NCI-H128 (cell line): ENCODE measurements around the gene ROR2.

ENCODE experiments used
- DNase-seq: peaks from one replicate; lab custom pipeline; 2025; ENCODE audit not compliant: unreplicated experiment; lab: John Stamatoyannopoulos, UW

The ROR2 gene

DNA sequence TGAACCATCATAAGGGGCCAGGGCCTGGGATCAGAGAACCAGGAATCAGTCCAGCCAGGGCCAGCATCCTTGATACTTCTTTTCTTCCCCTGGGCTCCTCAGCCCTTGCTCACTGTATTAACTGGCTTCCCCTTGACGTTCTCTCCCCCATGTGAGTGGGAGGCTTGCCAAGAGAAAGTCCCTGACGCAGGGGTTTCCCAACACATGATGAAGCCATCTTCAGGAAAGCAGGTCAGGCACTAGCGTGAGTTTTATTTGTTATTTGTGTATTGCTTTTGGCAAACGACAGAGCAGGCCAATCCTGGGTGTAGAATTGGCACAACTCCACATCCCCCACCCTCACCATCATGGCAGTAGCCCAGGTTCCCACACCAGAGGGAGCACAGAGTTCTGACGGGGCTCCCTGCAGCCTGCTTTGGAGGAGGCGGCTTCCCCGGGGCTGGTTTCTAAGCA lies 360.9 kb downstream of the ROR2 start:
- DNase-seq: peak; percentile 4

DNA sequence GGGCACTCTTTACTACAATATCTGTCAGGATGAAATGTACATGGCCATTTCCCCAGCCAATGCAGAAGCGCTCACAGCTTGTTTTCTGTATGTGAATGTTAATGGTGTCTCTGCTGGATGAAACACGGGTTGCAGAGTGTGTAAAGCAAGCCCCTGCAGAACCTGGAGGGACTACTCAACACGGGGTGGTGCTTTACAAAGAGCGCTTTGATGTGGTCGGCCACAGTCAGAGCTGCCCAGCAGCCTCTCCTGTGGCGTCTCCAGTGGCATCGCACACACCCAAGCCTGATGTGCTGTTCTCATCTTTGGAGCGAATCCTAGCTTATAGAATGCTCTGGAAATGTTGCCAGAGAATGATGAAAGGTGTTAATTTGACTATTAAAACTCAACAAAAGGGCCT lies 363.7 kb downstream of the ROR2 start:
- DNase-seq: no peak

DNA sequence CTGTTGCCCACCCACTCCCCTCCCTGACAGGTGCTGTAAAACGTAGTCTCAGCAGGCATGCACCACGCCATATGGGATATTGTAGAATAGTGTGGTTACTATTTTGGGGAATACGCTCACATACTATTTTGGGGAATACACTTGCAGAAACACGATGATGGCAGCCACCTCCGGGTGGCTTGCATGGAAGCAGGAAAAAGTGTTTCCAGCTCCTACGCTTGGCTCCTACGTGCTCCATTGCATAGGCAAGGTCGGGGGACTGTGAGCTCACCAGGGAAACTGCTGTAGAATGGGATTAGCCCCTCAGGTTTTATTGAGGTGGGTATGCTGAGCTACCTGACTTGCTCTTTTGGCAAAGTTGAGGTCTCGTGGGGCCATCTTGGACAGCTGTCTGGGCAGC lies 366.1 kb downstream of the ROR2 start:
- DNase-seq: no peak

DNA sequence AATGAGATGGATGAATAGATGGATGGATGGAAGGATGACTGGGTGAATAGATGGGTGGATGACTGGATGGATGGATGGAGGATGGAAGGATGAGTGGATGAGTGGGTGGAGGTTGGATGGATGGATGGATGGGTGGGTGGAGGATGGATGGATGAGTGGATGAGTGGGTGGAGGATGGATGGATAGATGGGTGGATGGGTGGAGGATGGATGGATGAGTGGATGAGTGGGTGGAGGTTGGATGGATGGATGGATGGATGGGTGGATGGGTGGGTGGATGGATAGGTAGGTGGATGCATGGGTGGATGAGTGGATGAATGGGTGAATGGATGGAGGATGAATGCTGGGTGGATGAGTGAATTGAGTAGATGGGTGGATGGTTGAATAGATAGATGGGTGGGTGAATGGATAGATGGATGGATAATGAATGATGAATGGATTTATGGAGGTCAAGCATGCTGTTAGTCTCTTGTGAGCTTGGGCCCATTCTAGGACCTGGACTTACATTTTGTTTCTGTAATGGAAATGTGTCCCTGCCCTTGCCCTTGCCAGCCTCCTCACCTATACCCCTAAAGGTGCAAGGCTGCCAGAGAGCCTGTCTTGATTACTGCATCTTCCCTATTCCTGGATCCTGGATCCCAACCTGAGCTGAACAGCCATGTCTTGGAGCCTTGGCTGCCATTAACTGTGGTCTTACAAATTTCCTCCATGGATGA lies 366.7 kb downstream of the ROR2 start:
- no peak for DNase-seq

DNA sequence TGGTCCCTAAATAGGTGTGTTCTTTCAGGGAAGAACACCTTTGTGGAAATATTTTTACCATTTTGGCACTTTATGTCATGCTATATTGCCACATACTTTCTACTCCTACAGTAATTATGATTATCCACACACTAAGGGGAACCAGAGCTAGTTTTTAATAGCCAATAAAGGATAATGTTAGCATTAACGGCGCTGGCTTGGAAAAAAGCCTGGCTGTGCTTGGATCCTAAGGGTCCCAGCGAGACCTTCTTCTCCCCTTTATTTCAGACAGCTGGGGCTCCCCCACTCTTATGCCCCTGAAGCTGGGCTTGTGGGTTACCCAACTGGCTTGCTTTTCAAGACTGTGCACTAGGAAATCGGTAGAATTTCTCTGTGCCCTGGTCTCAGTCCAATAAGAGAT lies 367.8 kb downstream of the ROR2 start:
- DNase-seq: no peak

DNA sequence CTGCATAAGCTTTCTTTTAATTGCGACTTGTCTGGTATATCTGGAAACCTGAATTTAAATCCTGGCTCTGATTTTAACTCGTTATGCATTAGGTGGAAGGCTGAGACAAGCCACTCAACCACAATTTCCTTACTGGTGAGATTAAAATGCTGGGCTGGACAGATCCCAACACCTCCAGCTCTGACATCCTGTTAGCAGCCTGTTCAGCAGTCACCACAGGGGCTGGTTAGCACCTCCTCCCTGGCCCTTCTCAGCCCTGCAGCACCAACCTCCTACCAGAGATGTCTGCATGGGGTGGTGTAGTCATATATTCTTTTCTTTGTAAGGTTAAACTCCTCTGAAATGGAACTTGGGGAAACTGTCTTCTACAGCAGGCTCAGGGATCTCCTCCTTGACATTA lies 369.9 kb downstream of the ROR2 start:
- DNase-seq: no peak

DNA sequence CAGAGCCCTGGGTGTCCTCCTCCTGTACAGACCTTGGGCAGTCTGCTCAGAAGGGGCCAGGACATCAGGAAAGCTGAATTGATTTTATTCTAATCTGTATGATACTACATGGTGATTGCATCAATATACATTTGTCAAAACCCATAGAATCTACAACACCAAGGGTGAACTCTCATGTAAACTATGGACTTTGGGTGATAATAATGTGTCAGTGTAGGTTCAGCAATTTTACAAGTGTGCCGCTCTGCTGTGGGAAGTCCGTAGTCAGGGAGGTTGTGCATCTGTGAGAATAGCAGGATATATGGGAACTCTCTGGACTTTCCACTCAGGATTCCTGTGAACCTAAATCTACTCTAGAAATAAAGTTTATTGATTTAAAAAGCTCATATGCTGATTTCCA lies 371.1 kb downstream of the ROR2 start:
- DNase-seq: no peak

DNA sequence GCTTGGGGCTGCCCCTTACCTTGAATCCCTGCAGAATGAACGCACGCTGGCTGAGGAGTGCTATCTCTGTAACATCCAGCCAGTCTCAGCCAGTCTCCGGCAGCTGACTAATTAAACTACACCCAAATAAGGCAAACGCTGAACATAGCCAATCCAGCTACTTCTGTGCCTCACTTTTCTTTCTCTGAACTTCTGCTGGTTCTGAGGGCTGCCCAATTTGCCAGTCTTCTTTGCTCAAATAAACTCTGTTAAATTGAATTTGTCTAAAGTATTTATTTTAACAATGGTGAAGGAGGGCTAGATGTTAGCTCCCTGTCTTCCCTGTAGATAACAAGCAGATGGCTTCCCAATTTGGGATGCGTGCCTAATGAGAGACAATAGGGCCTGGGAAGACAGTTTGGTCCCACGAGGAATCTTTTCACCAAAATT lies 372.4 kb downstream of the ROR2 start:
- DNase-seq: no peak

DNA sequence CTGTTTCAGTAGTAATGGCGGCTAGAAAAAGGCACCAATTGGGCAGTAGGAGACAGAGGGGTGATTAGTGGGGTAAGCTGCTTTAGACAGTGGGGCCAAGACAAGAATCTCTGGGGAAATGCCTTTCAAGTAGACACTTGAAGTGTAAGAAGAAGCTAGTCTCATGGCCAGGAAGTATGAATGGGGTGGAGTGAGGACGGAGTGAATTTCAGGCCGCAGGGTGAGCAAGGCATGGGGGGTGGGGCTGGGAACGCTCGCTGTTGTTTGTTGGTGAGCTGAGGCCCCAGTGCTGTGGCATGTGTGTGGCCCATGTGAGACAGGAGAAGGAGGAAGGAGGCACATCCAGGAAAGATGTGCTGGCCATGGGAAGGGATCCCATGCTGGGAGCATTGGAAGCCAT lies 377.2 kb downstream of the ROR2 start:
- DNase-seq: no peak

DNA sequence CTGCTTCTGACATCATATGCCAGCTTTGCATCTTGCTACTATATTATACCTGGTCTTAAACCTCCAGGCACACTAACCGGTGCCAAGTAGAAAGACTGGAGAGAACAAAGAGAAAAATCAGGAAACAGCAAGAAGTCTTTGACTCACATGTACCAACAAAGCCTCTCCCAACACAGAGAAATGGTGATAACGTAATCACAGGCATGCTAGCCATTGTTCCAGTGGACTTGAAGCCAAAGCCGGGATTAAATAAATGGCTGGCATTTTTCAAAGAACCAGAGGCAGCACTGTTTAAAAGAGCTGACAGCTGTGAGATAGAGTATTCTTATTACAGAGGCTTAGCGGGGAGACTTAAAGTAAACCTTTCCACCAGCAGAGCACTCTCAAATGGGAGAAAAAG lies 378.0 kb downstream of the ROR2 start:
- no peak for DNase-seq

DNA sequence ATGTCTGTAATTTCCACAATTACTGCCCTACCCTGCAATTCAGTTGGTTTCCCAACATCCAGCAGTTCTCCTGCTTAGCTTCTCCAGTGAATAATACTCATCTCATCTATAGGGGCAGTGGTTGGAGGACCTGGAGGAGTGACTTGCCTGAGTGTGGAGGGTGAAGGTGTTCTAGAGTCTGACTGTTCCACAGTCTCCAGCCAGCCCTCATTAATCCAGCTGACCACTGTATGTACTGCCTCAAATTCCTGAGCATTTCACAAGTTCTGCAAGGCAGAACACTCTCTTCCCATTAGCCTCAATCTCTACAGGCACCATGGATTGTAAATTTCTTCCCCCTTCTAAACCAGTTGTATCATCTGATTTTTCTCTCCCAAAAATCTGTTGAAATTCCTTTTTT lies 379.0 kb downstream of the ROR2 start:
- no peak for DNase-seq

DNA sequence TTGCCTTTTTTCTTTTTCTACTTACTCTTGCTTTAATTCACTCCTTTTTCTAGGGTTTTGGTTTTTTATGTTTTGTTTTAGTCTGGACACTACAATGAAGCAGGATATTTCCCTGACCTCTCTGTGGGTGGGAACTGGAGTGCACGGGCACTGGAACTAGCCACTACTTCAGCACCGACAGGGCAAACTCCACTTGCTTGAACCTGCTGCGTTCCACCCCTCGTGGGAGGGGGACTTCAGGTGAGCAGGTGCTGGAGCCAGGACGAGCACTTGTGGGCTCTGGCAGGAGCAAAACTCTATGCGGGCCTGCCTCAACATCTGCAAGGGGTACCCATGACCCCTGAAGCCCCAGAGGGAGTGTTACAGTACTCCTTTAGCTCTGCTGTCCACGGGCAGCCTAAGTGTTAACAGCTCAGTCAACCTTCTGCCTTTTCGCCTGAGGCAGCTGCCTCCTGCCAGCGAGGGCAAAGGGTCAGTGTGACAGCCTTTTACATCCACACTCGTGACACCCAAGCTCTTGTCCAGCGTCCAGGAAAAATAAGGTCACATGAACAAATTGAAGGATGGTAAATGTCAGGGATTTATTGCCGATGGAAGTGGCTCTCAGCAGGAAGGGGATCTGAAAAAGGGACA lies 382.3 kb downstream of the ROR2 start:
- DNase-seq: no peak

DNA sequence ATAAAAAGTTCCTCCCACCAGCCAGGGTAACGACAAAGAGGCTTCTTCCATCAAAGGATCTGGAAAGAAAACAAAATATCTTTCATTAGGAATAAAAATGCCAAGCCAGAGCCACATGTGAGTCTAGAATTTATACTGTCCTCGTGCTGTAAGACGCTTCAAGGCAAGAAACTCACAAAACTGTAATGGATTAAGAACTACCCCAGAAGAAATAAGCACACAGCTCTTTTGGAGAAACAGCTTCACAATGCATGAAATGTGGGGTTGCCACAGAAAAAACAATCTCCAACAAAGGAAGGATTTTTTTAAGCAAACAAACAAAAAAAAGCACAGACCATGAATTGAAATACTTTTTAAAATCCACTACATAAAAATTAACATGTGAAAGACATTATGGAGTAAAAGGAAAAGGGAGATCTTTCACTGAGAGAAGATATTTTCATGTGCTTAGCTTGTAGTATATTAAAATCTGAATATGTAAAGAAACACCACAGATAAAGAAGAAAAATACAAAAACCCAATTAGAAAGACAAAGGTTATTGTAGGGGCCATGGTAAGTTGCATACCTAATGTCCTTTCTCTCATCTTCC lies 385.9 kb downstream of the ROR2 start:
- no peak for DNase-seq

DNA sequence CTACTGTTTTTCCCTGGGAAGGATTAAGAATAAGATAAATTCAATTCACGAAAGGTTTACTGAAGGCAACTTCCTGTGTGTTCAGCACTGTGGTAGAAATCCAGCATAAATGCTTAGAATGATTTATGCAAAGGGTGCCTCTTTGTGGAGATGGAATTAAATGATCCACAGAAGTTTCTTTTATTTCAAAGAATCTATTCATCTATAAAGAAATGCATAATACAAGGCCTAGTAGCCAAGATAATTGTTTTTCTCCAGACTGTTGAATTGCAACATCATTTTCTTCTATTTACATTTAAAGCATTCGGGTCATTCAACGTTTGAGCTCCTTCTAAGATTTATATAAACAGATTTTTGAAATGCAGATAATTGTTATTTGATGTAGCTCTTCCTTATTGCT lies 387.6 kb downstream of the ROR2 start:
- DNase-seq: no peak

DNA sequence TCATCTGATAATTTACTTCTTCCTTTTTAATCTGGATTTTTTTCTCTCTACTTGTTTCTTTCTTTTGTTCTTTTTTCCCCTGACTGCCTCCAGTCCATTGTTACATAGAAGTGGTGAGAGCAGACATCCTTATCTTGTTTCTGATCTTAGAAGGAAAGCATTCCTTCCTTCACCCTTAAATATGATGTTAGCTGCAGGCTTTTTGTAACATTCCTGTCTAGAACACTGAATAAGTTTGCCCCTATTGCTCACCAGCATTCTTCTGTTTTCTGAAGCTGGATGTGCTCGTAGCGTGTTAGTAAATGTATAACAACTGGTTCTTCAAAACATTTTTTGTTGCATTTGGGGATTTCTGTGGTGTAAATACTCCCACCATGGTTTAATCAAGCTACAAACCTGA lies 389.7 kb downstream of the ROR2 start:
- DNase-seq: no peak

DNA sequence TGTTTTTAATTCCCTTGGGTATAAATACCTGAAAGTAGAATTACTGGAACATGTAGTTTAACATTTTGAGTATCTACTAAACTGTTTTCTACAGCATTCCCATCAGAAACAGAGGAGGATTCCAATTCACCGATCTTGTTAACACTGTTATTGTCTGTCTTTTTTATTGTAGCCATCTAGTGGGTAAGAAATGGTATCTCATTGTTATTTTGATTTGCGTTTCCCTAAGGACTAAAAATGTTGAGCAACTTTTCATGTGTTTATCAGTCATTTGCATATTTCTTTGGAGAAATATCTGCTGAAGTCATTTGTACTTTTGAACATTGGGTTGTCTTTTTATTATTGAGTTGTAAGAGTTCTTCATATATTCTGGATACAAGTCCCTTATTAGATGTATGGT lies 391.1 kb downstream of the ROR2 start:
- DNase-seq: no peak

DNA sequence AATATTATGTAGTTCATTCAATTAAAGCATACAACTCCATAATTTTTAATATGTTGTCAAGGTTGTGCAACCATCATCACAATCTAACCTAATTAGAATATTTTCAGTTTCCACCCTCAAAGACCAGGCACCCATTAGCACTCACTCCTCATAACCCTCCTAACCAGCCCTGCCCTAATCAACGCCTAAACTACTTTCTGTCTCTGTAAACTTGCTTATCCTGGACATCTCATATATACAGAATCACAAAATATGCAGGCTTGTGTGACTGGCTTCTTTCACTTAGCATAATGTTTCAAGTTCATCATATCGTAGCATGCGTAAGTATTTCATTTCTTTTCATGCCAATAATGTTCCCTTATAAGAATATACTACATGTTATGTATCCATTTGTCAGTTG lies 391.6 kb downstream of the ROR2 start:
- no peak for DNase-seq

DNA sequence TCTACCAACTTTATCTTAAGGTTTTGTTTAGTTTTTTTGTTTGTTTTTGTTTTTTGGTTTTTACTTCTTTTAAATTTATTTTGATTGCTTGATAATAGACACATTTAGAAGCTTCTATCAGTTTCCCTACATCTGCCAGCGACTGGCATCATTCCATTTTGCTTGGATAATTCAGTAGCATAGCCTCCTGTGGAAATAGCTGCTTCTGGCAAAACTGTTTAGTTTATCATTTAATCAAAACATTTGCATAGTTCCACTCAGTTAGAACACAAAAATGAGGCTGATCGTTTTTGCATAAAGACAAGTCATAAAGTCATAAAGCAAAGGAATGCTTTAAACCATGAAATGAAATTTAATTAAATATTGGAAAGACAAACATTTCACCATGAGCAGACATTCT lies 392.7 kb downstream of the ROR2 start:
- DNase-seq: no peak

DNA sequence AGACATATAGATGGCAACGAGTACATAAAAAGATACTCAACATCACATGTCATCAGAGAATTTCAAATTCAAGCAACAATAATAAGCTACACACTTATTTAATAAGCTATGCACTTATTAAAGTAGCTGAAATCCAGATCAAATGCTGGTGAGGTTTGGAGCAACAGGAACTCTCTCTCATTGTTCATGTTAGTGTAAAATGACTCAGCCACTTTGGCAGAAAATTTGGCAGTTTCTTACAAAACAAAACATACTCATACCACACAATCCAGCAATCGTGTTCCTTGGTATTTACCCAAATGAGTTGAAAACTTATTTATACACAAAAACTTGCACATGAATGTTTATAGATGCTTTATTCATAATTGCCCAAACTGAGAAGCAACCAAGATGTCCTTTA lies 394.9 kb downstream of the ROR2 start:
- no peak for DNase-seq

DNA sequence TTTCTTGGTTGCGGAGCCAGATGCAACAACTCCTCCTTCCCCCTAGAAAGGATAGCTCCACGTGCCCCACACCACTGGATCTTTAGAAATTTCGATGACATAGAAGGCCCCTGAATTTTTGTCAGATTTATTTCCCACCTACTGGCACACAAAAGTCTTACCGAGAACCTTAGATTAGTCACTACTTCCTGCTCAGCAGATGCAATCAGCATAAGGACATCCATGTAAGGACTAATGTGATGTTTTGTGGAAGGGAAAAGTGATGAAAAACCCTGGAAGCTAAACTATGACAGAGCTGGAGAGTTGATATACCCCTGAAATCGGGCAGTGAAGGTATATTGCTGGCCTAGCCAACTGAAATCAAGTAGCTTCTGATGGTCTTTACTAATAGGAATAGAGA lies 400.9 kb downstream of the ROR2 start:
- no peak for DNase-seq

DNA sequence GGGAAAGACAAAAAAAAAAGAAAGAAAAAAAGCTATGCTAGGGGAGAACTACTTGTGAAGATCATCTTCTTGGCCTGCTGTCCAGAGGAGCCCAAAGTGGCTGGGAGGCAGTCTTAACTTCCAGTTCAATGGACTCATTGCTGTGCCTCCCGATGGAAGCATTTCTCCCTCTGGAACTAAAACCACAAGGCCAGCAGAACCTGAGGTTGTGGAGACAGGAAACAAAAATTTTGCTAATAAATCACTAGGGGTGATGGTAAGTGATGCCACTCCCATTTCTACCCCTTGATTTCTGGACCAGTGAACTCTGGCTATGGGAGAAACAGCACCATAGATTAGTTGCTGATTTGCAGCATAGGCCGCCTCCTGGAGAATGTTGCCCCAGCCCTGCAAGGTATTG lies 402.9 kb downstream of the ROR2 start:
- no peak for DNase-seq

DNA sequence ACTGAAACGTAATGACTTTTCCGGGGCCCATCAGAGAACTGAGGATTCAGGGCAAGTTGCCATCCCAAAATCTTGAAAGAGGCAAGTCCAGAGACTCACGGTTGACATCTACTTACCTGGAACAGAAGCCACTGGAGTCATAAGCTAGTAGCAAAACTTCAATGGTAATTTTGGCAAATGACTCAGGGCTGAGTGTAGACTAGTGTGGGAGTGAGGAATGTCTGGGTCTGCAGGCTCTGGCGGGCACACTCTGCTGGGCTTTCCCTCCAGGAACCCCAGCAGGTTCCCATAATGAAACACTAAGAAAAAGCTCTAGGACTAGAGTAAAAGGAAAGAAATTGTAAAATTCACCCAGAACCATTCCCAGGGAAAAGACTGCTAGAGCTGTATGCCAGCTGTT lies 403.5 kb downstream of the ROR2 start:
- no peak for DNase-seq

DNA sequence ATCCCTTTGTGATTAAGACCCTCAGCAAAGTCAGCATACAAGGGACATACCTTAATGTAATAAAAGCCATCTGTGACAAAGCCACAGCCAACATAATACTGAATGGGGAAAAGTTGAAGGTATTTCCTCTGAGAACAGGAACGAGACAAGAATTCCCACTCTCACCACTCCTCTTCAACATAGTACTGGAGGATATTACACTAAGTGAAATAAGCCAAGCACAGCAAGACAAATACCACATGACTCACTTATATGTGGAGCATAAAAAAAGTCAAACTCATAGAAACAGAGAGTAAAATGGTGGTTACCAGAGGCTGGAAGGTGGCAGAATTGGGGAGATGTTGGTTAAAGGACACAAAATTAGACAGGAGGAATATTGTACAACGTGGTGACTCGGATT lies 408.3 kb downstream of the ROR2 start:
- DNase-seq: no peak
